ENCODE results near the gene ABCG1.
"Not testable (repeated sequence)": the region's sequence is repeated elsewhere in the genome, so short reads cannot be mapped to it uniquely, and the experiment has no call there.

Gene ABCG1

GRCh38 chr21:42218836-42219605, at the start of gene ABCG1:
TSS of gene ABCG1 (plus strand) at chr21:42219140. CDS start at chr21:42219263, 123 bp downstream.
- DNase-seq (ENCODE audit: extremely low read depth in 1 of 2, low read depth in 1 of 2): peak in 1 of 2 donors; percentile 16

GRCh38 chr21:42169758-42170157, 49.2 kb upstream of the ABCG1 start:
- no peak for DNase-seq (ENCODE audit: extremely low read depth in 1 of 2, low read depth in 1 of 2)

- DNase-seq (ENCODE audit: extremely low read depth in 1 of 2, low read depth in 1 of 2): no peak
Observed at GRCh38 chr21:42171091-42172053, 47.6 kb upstream of the ABCG1 start.

GRCh38 chr21:42172596-42173483, 46.1 kb upstream of the ABCG1 start:
- DNase-seq (ENCODE audit: extremely low read depth in 1 of 2, low read depth in 1 of 2): no peak

GRCh38 chr21:42174173-42174572, 44.8 kb upstream of the ABCG1 start:
- no peak for DNase-seq (ENCODE audit: extremely low read depth in 1 of 2, low read depth in 1 of 2)

- DNase-seq (ENCODE audit: extremely low read depth in 1 of 2, low read depth in 1 of 2): no peak
Observed at GRCh38 chr21:42175110-42175710, 43.7 kb upstream of the ABCG1 start.

- DNase-seq (ENCODE audit: extremely low read depth in 1 of 2, low read depth in 1 of 2): no peak
Observed at GRCh38 chr21:42176859-42177258, 42.1 kb upstream of the ABCG1 start.

GRCh38 chr21:42179316-42179715, 39.6 kb upstream of the ABCG1 start:
- no peak for DNase-seq (ENCODE audit: extremely low read depth in 1 of 2, low read depth in 1 of 2)

- DNase-seq (ENCODE audit: extremely low read depth in 1 of 2, low read depth in 1 of 2): not testable (repeated sequence)
Observed at GRCh38 chr21:42180001-42180400, 38.9 kb upstream of the ABCG1 start.

- DNase-seq (ENCODE audit: extremely low read depth in 1 of 2, low read depth in 1 of 2): no peak
Observed at GRCh38 chr21:42182713-42183371, 36.1 kb upstream of the ABCG1 start.

- DNase-seq (ENCODE audit: extremely low read depth in 1 of 2, low read depth in 1 of 2): no peak
Observed at GRCh38 chr21:42183374-42184266, 35.3 kb upstream of the ABCG1 start.

- DNase-seq (ENCODE audit: extremely low read depth in 1 of 2, low read depth in 1 of 2): no peak
Observed at GRCh38 chr21:42186591-42186990, 32.3 kb upstream of the ABCG1 start.

- DNase-seq (ENCODE audit: extremely low read depth in 1 of 2, low read depth in 1 of 2): peak; percentile 58 to 62
Observed at GRCh38 chr21:42187976-42188653, 30.8 kb upstream of the ABCG1 start.

- DNase-seq (ENCODE audit: extremely low read depth in 1 of 2, low read depth in 1 of 2): no peak
Observed at GRCh38 chr21:42188663-42189062, 30.3 kb upstream of the ABCG1 start.

GRCh38 chr21:42189431-42189830, 29.5 kb upstream of the ABCG1 start:
- no peak for DNase-seq (ENCODE audit: extremely low read depth in 1 of 2, low read depth in 1 of 2)

GRCh38 chr21:42189860-42190485, 29.0 kb upstream of the ABCG1 start:
- DNase-seq (ENCODE audit: extremely low read depth in 1 of 2, low read depth in 1 of 2): no peak

GRCh38 chr21:42190486-42190863, 28.5 kb upstream of the ABCG1 start:
- no peak for DNase-seq (ENCODE audit: extremely low read depth in 1 of 2, low read depth in 1 of 2)

- no peak for DNase-seq (ENCODE audit: extremely low read depth in 1 of 2, low read depth in 1 of 2)
Observed at GRCh38 chr21:42191064-42191463, 27.9 kb upstream of the ABCG1 start.

All from activated CD8-positive, alpha-beta memory T cell treated with anti-CD3 and anti-CD28 coated beads for 1 hour (primary cell).